ENCODE results near the gene ST8SIA1.

ST8SIA1 gene

DNA sequence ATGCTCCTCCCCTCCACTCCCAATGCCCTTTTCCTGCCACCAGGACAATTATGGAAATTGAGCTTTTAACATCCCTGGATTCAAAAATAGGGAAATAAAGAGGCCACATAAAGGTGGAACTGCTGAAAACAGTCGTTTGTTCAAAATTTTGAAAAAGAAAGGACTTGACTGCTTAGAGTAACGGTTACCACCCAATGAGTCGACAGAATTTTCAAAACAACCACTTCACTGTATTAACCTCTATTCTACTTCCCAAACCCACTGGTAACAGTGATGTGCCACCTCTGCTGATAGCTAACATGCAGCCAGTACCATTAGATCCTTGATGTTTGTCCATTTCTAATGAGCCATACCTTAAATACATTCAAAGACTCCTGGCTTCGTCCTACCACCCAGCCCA is 4.9 kb downstream of the ST8SIA1 start:
- DNase-seq (ENCODE audit: low read depth), result no peak

DNA sequence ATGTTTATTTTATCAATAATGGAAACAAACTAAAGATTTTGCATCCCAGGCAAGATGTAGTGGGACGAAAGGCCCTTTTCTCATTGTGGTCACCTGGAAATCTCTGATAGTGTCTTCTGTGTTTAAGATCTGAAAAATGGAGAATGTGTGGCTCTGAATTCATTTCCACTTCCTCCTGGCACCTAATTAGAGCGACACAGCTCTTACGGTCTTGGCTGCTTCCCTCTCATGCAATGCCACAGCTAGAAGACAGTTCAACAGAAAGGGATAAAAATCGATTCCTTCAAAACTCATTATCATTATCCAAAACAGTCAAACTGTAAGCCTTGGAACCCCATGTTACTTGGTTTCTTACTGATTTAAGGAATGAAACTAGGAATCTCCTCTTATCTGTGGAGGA is 9.3 kb downstream of the ST8SIA1 start:
- no peak for DNase-seq (ENCODE audit: low read depth)

DNA sequence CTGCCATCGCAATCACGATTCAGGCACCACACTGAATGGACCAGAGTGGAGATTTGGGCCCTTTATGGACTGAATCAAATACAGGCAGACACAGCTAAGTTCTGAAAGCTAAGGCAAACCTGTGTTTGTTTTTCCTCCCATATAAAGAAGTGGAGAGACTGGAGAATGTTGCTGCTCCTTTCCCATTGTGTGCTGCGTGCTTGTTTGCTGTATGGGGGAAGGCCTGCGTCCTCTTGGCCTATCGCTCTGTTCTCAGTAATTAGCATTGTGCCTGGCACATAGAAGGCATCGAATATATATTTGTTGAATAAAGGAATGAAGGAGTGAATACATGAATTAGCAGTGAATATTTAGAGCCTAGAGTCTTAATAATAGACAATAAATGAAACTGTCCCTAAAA is 12.4 kb downstream of the ST8SIA1 start:
- no peak for DNase-seq (ENCODE audit: low read depth)

DNA sequence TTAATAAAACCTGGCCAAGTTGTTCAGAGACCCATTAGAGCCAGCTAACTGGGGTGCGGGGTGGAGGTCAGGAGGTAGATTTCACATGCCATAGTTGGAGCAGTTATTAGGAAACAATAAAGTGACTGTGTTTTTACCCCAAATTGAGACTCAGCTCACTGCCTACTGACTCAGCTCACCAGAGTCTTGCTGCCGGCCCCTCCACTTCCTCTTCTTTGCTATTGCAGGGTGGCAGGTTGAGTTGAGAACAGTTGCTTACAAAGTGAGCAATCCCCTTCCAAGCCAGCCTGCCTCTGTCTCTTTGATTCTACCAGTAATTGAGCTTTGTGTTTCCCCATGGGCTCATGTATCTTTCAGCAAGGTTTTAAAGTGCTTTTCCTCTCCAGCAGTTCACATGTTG is 12.9 kb downstream of the ST8SIA1 start:
- DNase-seq (ENCODE audit: low read depth), result peak; percentile 4

DNA sequence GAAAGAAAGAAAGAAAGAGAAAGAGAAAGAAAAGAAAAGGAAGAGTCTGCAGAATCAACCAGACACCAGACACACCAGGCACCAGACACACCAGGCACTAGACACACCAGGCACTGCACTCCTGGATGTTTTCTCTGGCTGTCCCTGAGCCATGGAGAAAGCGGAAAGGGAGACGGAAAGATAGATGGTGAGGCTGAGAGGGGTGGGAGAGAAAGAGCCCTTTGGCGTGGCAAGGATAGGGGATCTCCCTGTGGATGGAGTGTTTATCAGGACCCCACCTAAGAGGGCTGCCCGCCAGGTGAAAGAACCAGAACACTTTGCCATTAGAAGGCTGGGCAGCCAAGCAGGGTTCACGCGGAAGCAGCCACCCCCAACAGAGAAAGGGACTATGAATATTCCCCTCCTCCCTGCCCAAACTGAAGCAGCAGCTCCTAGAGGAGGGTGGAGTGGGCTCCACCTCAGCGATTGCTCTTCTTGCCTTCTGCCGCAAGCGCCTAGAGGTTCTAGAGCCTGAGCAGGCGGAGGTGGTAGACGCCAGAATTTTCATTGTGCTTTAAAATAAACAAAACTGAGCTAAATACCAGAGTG is 13.4 kb downstream of the ST8SIA1 start:
- no peak for DNase-seq (ENCODE audit: low read depth)

DNA sequence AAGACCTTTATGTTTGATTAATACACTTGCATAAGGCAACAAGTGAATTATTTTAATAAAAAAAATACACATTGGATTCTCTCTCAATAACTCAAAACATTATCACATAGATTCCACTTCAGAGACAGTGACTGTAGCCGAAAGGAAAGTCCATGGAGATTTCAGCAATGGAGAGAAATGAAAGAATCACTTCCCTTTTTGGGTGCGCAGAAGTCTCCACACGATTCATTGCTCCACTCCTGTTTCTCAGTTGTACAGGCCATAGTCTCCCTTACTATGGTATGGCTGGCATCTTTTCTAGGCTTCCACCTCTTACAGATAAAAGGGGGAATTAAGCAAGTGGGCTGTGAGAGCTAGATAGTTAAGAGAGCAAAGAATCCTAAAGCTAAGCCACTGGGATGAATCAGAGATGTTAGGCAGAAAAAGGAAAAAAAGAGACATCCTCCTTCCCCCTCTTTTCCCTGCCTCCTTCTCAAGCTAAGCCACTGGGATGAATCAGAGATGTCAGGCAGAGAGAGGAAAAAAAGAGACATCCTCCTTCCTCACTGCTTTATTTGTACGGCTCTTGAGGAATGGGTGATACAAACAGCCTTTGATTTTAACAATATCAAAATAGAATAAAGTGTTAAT is 16.3 kb downstream of the ST8SIA1 start:
- DNase-seq (ENCODE audit: low read depth), result peak; percentile 34

DNA sequence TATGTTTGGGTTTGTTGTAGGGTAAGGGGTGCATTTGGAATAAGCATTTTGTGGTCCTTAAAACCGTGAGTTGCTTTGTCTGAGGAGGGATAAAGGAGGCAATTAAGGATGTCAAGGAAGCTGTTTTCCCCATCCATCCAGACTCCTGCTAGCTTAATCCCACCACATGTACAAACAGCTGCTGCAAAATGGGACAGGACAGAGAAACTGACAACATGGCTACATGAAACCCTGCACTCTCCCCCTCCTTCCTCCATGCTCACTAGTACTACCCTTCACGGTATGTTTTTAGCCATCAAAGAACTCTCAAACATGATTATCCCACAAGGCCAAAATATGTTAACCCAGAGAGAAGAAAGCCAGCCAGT is 20.6 kb downstream of the ST8SIA1 start:
- no peak for DNase-seq (ENCODE audit: low read depth)

DNA sequence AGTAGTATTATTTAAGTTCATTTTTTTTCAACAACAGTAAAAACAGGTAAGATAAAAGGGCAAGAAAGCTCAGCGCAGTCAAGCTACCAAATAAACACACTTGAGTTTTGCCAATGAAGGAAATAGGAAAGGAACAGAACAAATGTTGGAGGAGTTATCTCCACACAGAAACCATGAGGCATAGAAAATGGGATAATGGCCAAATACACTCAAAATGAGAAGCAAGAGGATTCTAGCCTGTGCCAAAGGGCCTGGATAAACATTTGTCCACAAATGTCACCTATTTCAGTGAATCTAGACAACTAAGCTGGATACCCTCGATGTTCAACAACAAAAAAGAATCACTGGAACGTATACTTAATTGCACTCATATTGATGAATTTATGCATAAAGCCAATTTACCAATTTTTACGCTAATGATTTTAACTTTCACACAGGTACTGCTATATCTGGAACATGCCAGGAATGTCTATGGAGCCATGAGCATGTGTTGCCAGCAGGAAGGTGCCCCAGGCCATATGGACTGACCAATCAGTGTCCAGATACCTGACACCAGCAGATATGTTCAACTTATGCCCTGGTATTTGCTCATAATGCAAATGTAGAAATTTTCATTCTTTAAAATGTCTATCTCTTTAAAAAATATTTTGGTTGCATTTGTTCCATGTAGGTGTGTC is 21.1 kb downstream of the ST8SIA1 start:
- no peak for DNase-seq (ENCODE audit: low read depth)

DNA sequence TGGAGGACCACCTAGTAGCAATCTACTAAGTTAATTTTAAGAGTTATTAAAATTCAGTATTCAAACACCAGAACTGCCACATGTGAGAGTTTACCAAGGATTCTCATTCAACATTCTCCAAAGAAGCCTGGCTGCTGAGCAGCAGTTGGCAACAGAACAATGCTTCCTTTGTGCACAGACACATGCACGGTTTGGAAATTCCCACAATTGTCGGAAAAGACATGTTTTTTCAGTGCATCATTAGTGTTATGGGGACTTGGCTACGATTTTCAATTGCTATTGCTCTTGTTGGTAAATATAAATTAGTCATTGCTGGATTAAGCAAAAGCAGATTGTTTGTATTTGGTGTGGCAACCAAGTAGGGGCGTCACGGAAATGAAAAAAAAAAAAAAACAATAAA is 22.2 kb downstream of the ST8SIA1 start:
- peak; percentile 12 for DNase-seq (ENCODE audit: low read depth)

DNA sequence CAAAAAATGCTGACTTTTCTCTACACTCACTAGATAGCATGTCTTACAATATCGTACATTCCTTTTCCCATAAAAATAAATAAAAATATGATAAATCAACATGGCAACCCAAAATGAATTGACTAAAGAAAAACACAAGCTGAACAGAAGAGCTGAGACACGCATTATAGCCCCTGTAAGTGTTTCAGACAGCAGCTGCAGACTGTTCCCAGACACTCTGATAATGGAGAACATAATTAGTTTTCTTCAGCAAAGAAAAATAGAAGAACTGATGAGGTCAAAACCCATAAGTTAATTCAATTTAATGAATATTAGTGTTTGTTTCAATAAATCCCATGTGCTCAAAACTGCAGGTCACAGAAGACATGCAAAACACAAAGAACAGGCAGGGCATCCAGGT is 23.8 kb downstream of the ST8SIA1 start:
- no peak for DNase-seq (ENCODE audit: low read depth)

DNA sequence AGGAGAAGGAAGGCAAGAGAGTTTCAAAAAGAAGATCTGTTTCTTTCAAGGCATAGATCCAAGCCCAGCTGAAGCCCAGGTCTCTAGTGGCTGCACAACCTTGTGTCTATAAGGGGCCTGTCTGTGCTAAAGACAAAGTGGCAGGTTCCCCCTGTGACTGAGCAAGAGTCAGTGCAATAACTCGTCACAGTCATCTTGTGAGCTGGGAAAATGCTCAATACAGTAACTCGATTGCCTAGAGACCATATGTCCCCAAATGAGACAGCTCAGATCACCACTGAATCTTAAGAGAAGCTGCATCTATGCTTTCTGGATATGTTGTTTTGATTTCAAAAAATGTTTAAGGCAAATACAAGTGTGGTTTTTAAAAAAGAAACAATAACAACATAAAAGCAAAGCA is 24.2 kb downstream of the ST8SIA1 start:
- DNase-seq (ENCODE audit: low read depth), result no peak

DNA sequence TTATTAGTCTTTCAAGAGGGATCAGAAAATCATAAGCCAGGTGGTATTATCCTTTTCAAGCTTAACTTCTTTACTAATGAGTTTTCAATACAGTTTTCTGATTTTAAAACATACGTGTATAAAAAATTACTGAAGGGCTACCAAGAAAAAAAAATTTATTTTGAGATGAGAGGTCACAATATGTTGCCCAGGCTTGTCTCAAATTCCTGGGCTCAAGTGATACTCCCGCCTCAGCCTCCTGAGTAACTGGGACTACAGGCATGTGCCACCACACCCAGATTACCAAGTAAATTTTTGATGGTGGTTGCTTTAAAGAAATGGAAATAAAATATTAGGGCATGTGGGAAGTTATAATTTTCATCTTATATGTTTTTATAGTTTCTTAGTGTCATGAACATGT is 26.7 kb downstream of the ST8SIA1 start:
- no peak for DNase-seq (ENCODE audit: low read depth)

DNA sequence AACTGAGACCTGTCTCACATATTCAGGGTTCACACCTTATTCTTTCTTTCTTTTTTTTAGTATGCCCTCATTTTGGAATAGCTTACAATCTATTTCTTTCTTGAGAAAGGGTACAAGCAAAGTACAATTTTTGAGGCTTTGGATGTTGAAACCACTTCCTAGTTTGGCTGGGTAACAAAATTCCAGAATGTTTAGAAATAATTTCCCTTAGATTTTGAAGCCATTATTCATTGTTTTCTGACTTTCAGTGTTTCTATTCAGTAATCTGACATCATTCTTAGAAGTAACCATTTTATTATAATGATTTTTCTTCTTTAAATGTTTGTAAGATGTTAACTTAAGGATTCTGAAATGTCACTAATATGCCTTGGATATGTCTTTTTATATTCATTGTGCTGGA is 28.2 kb downstream of the ST8SIA1 start:
- peak; percentile 31 for DNase-seq (ENCODE audit: low read depth)

DNA sequence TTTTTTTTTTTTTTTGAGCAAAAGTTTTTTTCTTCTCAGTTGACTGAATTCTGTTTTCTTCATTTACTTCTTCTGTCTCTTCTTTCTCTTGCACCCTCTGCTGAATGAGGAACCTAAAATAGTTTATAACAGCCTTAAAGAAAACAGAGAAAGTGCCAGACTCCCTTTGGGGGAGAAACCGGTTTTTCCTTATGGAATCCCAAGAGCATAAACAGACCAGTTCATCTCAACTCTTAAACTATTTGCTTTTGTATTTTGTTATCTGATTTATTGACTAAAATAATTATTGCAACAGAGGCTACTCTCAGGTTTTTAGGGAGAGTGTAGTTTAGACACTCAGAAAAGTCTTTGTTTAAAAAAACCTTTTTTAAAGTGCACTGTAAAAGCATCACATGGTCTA is 30.2 kb downstream of the ST8SIA1 start:
- DNase-seq (ENCODE audit: low read depth), result no peak

DNA sequence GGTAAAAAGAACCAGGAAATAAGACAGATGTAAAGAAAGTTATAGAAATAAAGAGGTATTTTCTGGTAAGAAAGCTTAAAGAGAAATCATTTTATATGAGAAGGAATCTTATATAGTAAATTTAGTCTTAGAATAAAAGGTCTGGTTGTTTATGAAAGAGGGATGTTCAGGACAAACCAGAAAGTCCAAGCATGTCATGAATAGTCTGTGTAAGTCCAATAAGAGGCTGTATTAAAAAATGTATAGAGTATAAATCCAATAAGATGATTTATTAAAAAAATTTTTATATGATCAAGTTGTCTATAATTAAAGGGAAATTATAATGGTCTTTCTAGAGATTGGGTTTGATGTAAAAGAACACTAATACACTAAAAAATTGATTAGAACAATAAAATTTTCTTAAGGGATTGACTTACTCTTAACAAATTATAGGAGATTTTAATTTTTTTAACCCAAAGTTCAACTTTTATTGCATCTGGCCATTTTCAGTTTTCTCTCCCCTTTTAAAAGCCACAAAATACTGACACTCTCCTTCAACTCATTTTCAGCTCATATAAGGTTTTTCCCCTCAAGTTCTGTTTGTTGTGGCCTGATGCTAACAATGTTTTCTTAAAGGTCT is 35.1 kb downstream of the ST8SIA1 start:
- DNase-seq (ENCODE audit: low read depth), result no peak

DNA sequence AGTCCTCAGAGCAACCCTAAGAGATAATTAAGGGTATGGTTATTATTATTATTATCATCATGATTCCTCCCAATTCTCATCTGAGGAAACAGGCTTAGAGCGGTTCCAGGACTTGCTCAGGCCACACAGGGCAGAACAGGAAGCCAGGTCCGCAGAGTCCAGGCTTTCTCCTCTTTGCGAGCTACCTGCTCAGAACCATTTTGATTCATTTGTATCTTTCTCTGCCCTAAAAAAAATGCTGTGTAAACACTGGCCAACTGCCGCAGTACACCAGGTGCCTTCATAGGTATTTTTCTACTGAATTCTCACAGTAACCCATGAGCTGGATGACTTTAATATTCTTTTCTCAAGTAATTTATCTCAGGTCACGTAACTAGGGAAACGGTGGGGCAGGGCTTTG is 45.3 kb downstream of the ST8SIA1 start:
- no peak for DNase-seq (ENCODE audit: low read depth)

DNA sequence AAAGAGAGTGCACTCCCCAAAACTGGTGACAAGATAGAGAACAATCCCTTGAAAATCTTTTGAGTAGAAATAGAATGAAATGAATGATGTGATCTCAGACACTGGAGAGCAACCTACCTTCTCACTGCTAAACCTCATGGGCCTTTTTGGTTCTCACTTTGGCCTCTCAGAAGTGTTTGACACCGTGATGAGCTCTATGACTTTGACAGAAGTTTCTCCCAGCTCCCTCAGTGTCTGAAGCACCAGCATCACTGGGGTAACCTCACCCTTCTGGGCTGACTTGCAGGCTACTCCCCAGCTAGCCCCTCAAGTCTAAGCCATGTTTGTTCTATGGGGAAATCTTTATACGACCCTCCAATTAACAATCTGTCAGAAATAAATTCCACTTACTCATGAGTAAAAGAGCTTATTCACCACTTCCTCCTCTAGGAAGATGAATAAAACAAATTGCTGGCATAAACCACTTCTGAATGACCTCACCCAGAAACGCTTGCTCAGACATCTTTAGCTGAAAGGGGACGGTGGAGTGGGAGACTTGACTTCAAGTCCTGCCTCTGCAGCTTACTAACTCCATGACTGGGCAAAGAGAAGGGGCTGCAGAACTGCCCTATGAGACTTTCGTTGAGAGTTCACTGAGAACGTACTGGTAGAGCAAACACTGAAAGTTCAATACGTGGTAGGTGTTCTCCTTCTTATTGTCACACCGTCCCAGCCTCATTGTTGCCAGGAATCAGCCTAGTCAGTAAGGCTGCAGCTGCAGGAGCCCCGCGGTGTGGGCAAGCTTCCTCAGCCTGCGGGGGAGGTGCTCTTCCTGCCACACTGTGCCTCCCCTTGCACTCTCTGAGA is 46.5 kb downstream of the ST8SIA1 start:
- peak; percentile 66 for DNase-seq (ENCODE audit: low read depth)

DNA sequence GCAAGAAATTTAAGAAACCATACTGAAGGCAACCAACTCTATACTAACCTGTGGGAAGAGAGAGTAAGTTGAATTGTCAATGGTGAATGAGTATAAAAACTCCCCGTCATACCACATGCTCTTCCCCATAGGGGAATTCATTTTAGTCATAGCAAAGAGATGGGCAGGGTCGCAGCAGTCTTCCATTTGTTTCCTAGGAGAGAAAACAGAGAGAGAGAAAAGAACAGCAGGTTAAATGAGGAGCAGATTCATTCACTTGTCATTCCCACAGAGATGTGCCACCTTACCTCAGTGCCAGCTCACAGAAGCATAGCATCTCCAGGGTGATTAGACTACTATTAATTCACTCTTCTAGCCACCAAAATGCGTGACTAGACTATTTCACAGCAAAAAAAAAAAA is 47.4 kb downstream of the ST8SIA1 start:
- DNase-seq (ENCODE audit: low read depth), result no peak

DNA sequence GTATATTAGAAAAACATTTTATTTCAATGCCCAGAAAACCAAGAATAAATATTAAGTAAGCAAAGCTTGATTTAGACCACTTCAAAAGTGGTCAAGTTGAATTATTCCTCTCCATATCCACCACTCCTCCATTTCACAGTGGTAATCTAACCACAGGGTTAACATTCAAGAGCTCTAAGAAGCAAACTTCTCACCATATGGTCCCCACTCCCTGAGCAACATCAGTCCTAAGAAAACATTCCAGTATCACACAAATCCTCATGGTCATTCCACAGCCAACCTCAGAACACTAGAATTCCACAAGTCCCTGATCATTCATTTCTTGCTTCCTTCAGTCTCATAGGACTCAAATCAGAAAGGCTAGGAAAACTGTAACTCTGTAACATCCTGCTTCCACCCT is 47.9 kb downstream of the ST8SIA1 start:
- DNase-seq (ENCODE audit: low read depth), result peak; percentile 87

DNA sequence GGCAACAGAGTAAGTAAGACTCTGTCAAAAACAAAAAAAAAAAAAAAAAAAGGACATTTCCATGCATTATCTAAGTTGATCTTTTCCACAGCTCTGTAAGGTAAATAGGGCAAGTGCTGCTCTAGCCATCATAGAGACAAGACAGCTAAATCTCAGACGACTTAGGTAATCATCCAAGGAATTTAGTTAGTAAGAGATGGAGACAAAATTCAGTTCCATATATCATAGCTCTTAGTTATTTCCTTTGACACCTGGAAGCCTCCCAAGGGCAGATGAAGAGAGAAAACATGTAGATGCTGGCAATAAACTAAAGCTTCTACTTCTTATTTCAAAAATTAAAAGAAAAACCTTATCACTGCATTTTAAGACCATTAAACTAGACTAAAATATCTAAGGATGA is 48.7 kb downstream of the ST8SIA1 start:
- DNase-seq (ENCODE audit: low read depth), result no peak

DNA sequence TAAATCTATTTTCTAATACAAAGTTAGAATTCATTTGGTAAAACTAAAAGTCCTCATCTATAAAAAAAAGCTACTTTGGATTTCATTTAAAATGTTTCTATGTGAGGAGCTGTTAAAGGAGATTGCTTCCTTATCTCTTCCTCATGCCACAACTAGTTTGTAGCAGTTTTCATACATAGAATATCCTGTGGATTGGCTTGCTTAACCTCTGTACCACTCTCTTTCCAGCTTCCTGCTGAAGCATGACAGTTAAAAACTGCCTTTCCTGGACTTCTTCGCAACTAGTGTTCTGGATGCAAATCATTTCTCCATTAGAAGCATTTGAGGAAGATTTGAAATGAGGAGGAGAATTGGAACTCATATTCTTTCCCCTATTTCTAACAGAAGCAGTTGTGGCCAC is 49.6 kb downstream of the ST8SIA1 start:
- no peak for DNase-seq (ENCODE audit: low read depth)

DNA sequence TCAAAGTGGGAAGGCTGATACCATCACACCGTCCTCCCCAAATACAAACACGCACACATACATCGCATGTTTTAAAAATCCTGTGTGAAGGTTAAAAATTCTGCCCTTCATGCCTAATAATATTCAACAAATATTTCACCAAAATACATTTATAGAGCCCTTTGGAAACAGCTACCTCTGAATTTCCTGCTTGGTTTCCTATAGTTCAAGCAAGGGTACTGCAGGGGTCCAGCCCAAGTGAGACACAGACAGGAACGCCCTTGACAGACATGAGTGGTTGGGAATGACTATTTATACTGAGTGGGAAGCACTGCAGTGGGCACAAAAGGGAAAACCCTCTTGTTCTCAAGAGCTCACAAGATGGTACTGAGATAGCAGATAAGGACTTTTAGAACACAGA is 51.0 kb downstream of the ST8SIA1 start:
- no peak for DNase-seq (ENCODE audit: low read depth)
